ENCODE measurements around the gene A4GALT. TPM values are rescaled to one million over a fixed set of nuclear protein-coding genes. Genes with fewer than 3 reads are reported as not detected.
A peak's percentile ranks its signal among the peaks of the same experiment; 100 is the strongest.
"Not testable (repeated sequence)": the region's sequence is repeated elsewhere in the genome, so short reads cannot be mapped to it uniquely, and the experiment has no call there.

A4GALT gene
- total RNA-seq, 1 donor from 2014 or later, result 2.6 TPM

DNA sequence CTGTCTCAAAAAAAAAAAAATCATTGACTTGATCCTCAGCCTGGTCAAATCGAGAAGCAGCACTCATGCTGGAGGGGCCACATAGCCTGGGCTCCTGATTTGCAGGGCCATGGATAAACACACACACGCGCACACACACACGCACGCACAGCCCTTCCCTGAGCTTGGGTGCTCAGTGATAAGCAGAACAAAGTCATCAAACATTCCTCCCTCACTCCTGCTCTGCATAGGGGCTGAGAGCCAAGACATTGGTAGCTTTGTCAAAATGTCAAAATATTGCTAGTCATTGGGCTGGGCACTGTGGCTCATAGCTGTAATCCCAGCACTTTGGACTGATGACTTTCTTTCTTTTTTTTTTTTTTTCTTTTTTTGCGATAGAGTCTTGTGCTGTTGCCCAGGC, 34.0 kb upstream of the A4GALT start:
- Histone ChIP-seq H3K27ac (no peak overlapping the region), H3F3A (ENCODE audit: low read depth) (peaks cover 9% of the 10 kb centered on the region), H4K20me1 (ENCODE audit: low read depth) (no peaks in the 10 kb centered on the region), H2AFZ (replicated peaks) (no peak overlapping the region), H3K4me2 (no peak overlapping the region), H3K4me1 (no peaks in the 10 kb centered on the region), H3K27me3 (no peaks in the 10 kb centered on the region), H3K9me3 (ENCODE audit: low read depth) (no peaks in the 10 kb centered on the region), H3K36me3 (no peaks in the 10 kb centered on the region), H3K9ac (no peak overlapping the region), H3K4me3 (no peak overlapping the region), H3K79me2 (ENCODE audit: low read depth) (no peaks in the 10 kb centered on the region)
- no peak overlapping the region for H3K27ac Mint-ChIP-seq
- H3K36me3 Mint-ChIP-seq, result no peaks in the 10 kb centered on the region
- peaks cover 17% of the 10 kb centered on the region for H3K27me3 Mint-ChIP-seq (ENCODE audit: insufficient read depth, low read depth)
- DNase-seq (ENCODE audit: low spot score), result no peak
- peaks cover 6% of the 10 kb centered on the region for H3K9me3 Mint-ChIP-seq
- H3K4me3 Mint-ChIP-seq, result no peak overlapping the region
- H3K4me1 Mint-ChIP-seq, result peaks cover 19% of the 10 kb centered on the region
- TF ChIP-seq EZH2phosphoT487 (IDR thresholded peaks at IDR 0.05), result no peak
- no peak for TF ChIP-seq EZH2 (IDR thresholded peaks at IDR 0.05)
- TF ChIP-seq, protein P1, sequence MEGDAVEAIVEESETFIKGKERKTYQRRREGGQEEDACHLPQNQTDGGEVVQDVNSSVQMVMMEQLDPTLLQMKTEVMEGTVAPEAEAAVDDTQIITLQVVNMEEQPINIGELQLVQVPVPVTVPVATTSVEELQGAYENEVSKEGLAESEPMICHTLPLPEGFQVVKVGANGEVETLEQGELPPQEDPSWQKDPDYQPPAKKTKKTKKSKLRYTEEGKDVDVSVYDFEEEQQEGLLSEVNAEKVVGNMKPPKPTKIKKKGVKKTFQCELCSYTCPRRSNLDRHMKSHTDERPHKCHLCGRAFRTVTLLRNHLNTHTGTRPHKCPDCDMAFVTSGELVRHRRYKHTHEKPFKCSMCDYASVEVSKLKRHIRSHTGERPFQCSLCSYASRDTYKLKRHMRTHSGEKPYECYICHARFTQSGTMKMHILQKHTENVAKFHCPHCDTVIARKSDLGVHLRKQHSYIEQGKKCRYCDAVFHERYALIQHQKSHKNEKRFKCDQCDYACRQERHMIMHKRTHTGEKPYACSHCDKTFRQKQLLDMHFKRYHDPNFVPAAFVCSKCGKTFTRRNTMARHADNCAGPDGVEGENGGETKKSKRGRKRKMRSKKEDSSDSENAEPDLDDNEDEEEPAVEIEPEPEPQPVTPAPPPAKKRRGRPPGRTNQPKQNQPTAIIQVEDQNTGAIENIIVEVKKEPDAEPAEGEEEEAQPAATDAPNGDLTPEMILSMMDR (IDR thresholded peaks at IDR 0.05), result no peak

DNA sequence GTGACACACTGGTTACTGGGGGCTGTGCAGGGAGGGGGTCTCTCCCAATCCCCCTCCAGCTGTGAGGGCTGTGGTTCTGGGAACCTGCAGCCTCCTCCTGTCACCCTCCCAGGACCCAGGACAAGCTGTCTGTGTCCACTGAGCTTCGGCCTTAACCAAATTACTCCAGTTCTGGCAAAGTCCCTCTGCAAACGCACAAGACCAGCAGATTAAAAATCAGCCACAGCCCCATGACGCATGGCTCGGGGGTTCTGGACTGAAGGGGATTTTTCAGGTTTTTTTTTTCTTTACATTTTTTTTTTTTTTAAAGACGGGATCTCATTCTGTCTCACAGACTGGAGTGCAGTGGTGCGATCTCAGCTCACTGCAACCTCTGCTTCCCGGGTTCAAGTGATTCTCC, 32.2 kb upstream of the A4GALT start:
- no peak for TF ChIP-seq EZH2 (IDR thresholded peaks at IDR 0.05)
- TF ChIP-seq, protein P1 (IDR thresholded peaks at IDR 0.05), result no peak
- TF ChIP-seq EZH2phosphoT487 (IDR thresholded peaks at IDR 0.05), result no peak
- H3K9me3 Mint-ChIP-seq, result peaks cover 6% of the 10 kb centered on the region

DNA sequence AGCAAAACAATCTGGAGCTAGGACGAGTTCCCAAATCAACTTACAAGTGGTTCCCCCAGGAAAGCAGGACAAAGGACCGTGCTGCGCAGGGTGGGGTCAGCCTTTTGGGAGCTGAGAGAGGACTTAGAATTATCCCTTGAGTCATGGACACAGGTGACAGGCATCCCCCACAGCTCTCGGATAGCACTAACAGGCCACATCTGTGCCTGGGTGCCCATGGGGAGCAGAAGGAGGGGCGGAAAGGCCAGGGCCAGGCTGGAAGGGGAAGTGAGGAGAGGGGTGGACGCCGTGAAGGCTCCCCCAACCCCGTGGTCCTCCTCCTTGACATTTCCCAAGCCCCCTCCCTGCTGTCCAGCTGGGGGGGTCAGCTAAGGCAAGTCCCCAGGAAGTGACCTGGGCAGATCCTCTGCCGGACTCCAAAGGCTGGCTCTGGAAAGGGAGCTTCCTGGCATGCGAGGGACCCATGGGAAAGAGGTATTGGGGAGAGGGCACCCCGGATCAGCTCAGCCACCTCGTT, 31.6 kb upstream of the A4GALT start:
- Histone ChIP-seq H3K9ac (no peak overlapping the region), H4K20me1 (ENCODE audit: low read depth) (no peaks in the 10 kb centered on the region), H3K27me3 (no peaks in the 10 kb centered on the region), H2AFZ (replicated peaks) (no peak overlapping the region), H3K4me2 (no peak overlapping the region), H3K4me1 (peaks cover 8% of the 10 kb centered on the region), H3F3A (ENCODE audit: low read depth) (peaks cover 20% of the 10 kb centered on the region), H3K9me3 (ENCODE audit: low read depth) (no peaks in the 10 kb centered on the region), H3K27ac (no peak overlapping the region), H3K79me2 (ENCODE audit: low read depth) (no peaks in the 10 kb centered on the region), H3K4me3 (no peak overlapping the region), H3K36me3 (no peaks in the 10 kb centered on the region)
- no peak for TF ChIP-seq EZH2phosphoT487 (IDR thresholded peaks at IDR 0.05)
- TF ChIP-seq, protein P1 (IDR thresholded peaks at IDR 0.05), result no peak
- TF ChIP-seq EZH2 (IDR thresholded peaks at IDR 0.05), result no peak
- Mint-ChIP-seq H3K9me3 (peaks cover 6% of the 10 kb centered on the region), H3K4me1 (peaks cover 26% of the 10 kb centered on the region), H3K4me3 (no peak overlapping the region), H3K36me3 (no peaks in the 10 kb centered on the region), H3K27ac (peak overlapping the region; percentile 90), H3K27me3 (ENCODE audit: insufficient read depth, low read depth) (peaks cover 14% of the 10 kb centered on the region)
- peak; percentile 2 for DNase-seq (ENCODE audit: low spot score)

More for the DNA sequence above, 32.2 kb upstream of the A4GALT start:
- H3F3A ChIP-seq (ENCODE audit: low read depth), result peaks cover 19% of the 10 kb centered on the region
- Mint-ChIP-seq H3K4me1 (peaks cover 27% of the 10 kb centered on the region), H3K36me3 (no peaks in the 10 kb centered on the region), H3K27ac (no peak overlapping the region), H3K4me3 (no peak overlapping the region), H3K27me3 (ENCODE audit: insufficient read depth, low read depth) (peaks cover 17% of the 10 kb centered on the region)
- H3K9me3 ChIP-seq (ENCODE audit: low read depth), result no peaks in the 10 kb centered on the region
- no peak for DNase-seq (ENCODE audit: low spot score)
- no peaks in the 10 kb centered on the region for H3K79me2 ChIP-seq (ENCODE audit: low read depth)
- no peak overlapping the region for H3K4me3 ChIP-seq
- H3K9ac ChIP-seq, result no peak overlapping the region
- H3K4me1 ChIP-seq, result peaks cover 8% of the 10 kb centered on the region
- H3K27ac ChIP-seq, result no peak overlapping the region
- H2AFZ ChIP-seq (replicated peaks), result no peak overlapping the region
- no peaks in the 10 kb centered on the region for H3K36me3 ChIP-seq
- H3K4me2 ChIP-seq, result no peak overlapping the region
- no peaks in the 10 kb centered on the region for H4K20me1 ChIP-seq (ENCODE audit: low read depth)
- H3K27me3 ChIP-seq, result no peaks in the 10 kb centered on the region

DNA sequence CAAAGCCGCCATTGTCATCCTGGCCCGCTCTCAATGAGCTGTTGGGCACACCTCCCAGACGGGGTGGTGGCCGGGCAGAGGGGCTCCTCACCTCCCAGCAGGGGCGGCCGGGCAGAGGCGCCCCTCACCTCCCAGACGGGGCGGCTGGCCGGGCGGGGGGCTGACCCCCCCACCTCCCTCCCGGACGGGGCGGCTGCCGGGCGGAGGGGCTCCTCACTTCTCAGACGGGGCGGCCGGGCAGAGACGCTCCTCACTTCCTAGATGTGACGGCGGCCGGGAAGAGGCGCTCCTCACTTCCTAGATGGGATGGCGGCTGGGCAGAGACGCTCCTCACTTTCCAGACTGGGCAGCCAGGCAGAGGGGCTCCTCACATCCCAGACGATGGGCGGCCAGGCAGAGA, 29.8 kb upstream of the A4GALT start:
- not testable (repeated sequence) for H3K9me3 Mint-ChIP-seq; H3K9ac ChIP-seq; H4K20me1 ChIP-seq (ENCODE audit: low read depth); H3K4me1 ChIP-seq; DNase-seq (ENCODE audit: low spot score); H3K9me3 ChIP-seq (ENCODE audit: low read depth); H3K27ac ChIP-seq; H3K27me3 ChIP-seq; H3K27ac Mint-ChIP-seq; H3K79me2 ChIP-seq (ENCODE audit: low read depth); H3K36me3 ChIP-seq; H3K36me3 Mint-ChIP-seq; H3K4me3 ChIP-seq; H2AFZ ChIP-seq (replicated peaks); H3K4me3 Mint-ChIP-seq; H3K4me2 ChIP-seq
- peaks cover 18% of the 10 kb centered on the region for H3K27me3 Mint-ChIP-seq (ENCODE audit: insufficient read depth, low read depth)
- H3F3A ChIP-seq (ENCODE audit: low read depth), result peaks cover 20% of the 10 kb centered on the region
- H3K4me1 Mint-ChIP-seq, result peaks cover 32% of the 10 kb centered on the region
